Loucy (cell line): ENCODE results near the gene DERA.

Experiments
- EZH2phosphoT487 ChIP-seq: fragments of 200-600 bp; IDR thresholded peaks from 2 replicates; pipeline ENCODE4 v1.6.1; 2018; ENCODE audit warnings: antibody characterized with exemption, mild to moderate bottlenecking, moderate library complexity, borderline replicate concordance
- TF ChIP-seq, protein P1 (sequence below): fragments of 200-600 bp; sonication (generic); conservative IDR thresholded peaks from 2 replicates; pipeline ENCODE4 v1.5.1; 2014; ENCODE audit warnings: mild to moderate bottlenecking, antibody characterized with exemption, low read length

DNA sequence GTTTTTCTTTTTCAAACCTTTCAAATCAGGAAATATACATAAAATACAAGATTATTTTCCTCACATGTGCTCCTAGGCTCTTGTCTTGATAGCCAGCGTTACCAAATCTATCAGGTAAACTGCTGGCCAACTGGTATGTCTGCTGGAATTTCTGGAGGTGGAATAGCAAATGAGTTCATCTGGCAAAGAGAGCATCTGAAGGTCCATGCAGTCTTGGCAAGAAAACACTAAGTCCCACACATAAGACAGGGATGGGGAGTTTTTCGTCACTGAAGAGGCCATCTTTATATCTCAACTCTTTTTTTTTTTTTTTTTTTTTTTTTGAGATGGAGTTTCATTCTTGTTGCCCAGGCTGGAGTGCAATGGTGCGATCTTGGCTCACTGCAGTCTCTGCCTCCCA, 60.1 kb downstream of the DERA start:
- TF ChIP-seq, protein P1, sequence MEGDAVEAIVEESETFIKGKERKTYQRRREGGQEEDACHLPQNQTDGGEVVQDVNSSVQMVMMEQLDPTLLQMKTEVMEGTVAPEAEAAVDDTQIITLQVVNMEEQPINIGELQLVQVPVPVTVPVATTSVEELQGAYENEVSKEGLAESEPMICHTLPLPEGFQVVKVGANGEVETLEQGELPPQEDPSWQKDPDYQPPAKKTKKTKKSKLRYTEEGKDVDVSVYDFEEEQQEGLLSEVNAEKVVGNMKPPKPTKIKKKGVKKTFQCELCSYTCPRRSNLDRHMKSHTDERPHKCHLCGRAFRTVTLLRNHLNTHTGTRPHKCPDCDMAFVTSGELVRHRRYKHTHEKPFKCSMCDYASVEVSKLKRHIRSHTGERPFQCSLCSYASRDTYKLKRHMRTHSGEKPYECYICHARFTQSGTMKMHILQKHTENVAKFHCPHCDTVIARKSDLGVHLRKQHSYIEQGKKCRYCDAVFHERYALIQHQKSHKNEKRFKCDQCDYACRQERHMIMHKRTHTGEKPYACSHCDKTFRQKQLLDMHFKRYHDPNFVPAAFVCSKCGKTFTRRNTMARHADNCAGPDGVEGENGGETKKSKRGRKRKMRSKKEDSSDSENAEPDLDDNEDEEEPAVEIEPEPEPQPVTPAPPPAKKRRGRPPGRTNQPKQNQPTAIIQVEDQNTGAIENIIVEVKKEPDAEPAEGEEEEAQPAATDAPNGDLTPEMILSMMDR = no peak
- no peak for TF ChIP-seq EZH2phosphoT487
